GM21360 (cell line): ENCODE data around the gene NMUR1.

Experiments
- ATAC-seq: cut with Tn5 transposase; IDR thresholded peaks from one replicate; pipeline ENCODE4 v1.9.1; 2021; ENCODE audit warnings: mild to moderate bottlenecking, moderate library complexity; ENCODE audit not compliant: unreplicated experiment

Gene NMUR1

GRCh38 chr2:231554748-231555545 is 24.7 kb upstream of the NMUR1 start:
- no peak for ATAC-seq

DNA sequence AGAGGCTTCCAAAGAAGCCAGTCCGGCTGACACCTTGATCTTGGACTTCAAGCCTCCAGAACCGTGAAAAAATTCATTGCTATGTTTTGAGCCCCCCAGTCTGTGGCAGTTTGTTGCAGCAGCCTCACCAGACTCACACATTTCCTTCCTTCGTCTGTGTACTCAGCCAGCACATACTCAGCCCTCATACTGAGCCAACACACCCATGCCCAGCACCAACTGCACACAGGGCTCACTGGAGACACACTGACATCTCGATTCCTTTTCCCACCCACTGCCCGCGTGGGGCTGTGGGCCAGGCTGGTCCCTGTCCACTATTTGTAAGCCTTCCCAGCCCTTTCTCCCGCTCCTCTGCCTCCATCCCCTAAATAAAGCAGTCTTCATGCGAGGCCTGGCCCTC is 24.1 kb upstream of the NMUR1 start:
- ATAC-seq: no peak

GRCh38 chr2:231552752-231553151 is 22.5 kb upstream of the NMUR1 start:
- ATAC-seq: no peak

- ATAC-seq: no peak
Observed at GRCh38 chr2:231549446-231550239, 19.4 kb upstream of the NMUR1 start.

DNA sequence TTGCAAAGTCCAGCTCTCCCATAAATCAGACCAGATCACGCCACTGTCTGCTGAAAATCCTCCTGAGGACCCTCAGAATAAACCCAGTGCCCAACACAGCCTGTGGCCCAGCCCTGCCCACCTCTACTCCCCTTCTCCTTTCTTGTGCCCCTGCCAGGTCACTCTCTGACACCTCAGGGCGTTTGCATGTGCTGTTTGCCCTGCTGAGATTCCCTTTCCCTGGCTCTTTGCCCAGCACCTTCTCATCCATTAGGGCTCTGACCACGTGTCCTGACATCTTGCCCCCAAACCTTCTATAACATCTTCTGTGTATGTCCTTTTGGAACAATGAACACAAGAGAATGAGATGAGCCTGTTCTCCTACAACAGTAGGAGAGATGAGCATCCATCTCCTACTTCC is 18.5 kb upstream of the NMUR1 start:
- no peak for ATAC-seq

DNA sequence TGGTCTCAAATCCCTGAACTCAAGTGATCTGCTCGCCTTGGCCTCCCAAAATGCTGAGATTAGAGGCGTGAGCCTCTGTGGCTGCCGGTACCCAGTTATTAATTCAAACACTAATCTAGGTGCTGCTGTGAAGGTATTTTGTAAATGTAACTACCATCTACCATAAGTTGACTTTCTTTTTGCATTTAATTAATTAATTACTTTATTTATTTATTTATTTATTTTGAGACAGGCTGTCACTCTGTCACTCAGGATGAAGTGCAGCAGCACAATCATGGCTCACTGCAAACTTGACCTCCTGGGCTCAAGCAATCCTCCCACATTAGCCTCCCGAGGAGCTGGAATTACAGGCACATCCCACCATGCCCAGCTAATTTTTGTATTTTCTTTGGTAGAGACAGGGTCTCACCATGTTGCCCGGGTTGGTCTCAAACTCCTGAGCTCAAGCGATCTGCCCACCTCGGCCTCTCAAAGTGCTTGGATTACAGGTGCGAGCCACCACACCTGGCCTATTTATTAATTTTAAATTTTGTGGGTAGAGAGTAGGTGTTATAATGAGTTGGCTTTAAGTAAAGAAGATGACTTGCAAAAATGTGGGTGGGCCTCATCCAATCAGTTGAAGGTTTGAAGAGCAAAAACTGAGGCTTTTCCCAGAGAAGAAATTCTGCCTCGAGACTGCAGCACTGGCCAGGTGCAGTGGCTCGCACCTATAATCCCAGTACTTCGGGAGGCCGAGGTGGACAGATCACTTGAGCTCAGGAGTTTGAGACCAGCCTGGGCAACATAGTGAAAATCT is 17.3 kb upstream of the NMUR1 start:
- no peak for ATAC-seq

- ATAC-seq: no peak
Observed at GRCh38 chr2:231546014-231546715, 15.9 kb upstream of the NMUR1 start.

DNA sequence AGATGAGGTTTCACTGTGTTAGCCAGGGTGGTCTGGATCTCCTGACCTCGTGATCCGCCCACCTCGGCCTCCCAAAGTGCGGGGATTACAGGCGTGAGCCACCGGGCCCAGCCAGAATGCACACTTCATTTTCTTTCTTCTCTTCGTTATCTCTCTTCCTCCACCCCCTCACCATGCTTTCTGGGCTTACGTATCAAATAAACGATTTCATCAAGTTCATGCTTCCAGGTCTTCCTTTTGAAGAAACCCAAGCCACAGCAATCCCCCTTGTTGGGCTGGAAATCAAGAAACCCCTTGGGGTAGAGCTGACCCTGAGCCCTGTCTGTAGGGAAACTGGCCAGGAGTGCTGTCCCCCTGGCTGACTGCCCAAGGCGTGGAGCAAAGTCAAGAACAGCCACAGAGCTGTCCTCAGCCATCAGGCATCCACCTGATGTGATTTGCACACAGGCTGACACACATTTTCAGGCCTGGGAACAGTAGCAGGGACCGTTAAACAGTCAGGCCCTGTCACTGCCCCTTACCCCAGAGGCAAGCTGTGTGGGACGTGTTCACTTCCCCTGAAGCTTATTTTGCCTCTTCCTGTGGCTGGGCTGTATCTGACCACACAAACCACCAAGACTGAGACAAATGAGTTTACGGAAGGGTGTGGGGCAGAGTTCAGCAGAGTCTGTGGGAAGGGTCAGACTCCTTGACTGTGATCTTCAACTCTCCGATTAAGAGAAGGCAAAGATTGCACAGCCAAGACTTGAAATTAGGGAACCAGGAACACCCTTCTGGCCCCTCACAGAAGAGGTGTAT is 15.1 kb upstream of the NMUR1 start:
- peak; percentile 97 for ATAC-seq

GRCh38 chr2:231542136-231542535 is 11.9 kb upstream of the NMUR1 start:
- ATAC-seq: no peak

GRCh38 chr2:231541645-231542044 is 11.4 kb upstream of the NMUR1 start:
- ATAC-seq: no peak

DNA sequence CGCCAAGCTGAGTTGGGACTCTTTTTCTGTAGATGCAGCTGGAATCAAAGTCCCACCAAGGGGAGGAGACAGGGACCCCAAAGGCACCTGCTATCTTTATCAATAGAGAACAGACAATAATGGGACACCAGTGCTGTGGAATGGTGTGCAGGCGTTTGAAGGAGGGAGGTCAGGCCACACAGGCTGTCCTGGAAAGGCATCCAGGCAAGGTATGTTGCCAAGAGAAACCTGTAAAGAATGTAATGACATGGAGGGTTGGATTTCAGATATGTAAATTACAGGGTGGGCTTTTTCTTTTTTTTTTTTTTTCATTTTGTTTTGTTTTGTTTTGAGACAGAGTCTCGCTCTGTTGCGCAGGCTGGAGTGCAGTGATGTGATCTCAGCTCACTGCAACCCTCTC is 9.7 kb upstream of the NMUR1 start:
- no peak for ATAC-seq

DNA sequence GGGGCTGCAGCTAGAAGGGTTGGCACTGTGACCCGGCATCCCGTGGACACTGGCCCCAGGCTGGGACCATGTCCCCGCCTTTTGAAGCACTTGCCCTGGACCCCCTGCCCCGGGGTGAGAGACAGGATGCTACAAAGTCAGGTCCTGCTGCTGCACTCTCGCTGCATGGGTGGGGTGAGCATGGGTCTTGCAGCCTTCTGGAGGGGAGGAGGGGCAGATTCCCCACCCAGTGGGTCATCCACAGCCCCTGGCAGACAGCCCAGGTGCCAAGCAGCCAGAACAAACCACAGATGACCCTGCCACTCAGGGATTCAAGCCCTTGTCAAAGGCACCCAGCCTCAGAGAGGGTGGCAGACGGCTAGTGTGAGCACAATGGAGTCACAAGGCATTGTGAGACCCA is 5.7 kb upstream of the NMUR1 start:
- no peak for ATAC-seq

DNA sequence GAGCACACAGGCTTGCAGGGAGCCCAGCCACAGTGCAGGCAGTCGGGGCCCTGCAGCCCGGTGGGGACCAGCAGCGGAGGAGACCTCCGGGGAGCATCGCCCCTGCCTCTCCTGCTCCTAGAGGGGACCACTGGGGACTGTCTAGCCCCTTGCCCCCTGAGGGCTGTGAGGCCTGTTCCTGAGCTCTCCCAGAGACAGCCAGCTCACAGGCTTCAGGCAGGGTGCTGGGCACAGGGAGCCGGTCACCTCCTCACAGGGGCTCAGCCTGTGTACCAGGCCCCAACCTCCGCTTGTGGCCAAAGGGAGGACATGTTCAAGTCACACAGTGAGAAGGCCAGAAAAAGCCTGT is 3.5 kb upstream of the NMUR1 start:
- no peak for ATAC-seq

- no peak for ATAC-seq
Observed at GRCh38 chr2:231533086-231533776, 3.0 kb upstream of the NMUR1 start.

- no peak for ATAC-seq
Observed at GRCh38 chr2:231532756-231533035, 2.5 kb upstream of the NMUR1 start.

DNA sequence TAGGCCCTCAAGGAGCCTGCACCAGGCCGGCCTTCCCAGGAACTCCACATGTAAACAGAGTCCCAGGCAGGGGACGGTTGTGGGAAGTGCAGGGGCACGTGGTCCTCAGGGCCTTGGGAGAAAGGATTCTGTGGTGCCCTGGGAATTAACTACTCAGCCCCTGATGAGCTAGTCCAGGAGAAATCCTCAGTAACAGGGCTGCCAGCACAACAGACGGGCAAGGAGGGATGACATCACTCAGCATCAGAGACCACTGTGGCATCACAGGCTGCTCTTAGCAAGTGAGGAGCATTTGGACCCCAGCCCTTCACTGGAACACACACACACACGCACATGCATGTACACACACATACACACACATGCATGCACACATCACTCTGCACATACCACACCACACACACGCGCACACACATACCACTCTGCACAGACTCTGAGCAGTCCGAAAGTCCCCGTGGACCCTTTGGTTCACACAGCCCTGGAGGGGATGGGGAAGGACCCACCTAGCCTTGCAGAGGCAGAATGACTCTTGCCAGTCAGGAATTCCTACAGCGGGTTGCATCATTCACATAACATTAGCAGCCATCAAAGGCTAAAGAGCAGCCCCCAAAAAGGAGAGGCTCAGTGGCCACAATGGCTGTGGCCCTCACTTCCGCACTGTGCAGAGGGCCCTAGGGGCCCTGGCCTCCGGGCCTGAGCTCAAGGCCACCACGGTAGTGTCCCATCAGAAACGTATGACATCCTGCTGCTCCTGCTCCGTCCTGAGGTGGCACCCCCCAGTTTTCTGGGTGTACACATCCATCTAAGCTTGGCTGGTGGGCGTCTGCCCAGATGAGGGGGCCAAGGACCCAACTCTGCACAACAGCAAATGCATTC is 1.9 kb upstream of the NMUR1 start:
- ATAC-seq: no peak

DNA sequence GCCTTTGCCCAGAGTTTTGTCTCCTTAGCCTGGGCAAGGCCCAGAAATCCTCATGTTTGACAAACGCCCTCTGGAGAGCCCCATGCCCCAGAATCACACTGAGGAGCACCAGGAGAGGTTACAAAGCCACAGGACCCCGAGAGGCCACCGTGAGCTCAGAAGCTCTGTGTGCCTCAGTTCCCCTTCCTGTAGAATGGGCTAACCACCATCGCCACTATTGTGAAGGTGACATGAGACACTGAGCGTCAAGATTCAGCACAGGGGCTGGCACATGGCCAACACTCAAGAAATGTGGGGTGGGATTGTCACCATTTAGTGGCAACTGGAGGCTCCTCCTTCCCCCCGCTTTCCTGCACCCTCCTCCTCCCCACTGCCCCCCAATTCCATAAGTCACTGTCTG is 1.2 kb upstream of the NMUR1 start:
- no peak for ATAC-seq

GRCh38 chr2:231528636-231529030 is 1.6 kb downstream of the NMUR1 start:
- no peak for ATAC-seq
